Measurements from ENCODE around the gene UBR4.

UBR4 gene

DNA sequence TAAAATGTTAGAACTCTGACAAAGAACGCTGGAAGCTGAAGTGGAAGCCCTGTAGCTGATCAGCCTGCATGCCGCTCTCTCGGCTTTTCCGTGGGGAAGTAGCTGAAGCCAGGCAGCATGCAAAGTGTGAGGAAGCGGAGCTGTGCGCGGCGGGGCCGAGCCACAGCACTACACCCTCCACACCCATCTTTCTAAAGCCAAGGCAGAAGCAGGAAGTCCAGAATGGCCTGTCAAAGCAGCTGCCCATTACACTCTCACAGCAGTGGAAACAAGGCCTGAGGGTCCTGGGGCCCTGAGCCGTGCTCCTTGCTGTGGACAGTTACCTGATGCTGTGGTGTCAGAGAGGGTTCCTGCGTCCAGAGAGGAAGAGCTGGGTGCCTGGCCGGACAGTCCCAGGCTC is 69.6 kb downstream of the UBR4 start:
- Histone ChIP-seq H3K27me3 (ENCODE audit: control insufficient read depth in 1 of 2, insufficient read depth in 2 of 2, low read length in 2 of 2) (no peaks in the 10 kb centered on the region), H3K4me3 (ENCODE audit: low read length in 2 of 2) (no peak overlapping the region), H3K4me1 (ENCODE audit: control insufficient read depth, insufficient read depth, low read length) (no peaks in the 10 kb centered on the region), H3K27ac (ENCODE audit: low read length) (no peak overlapping the region), H3K9ac (ENCODE audit: low read length in 2 of 2) (peak overlapping the region in 1 of 2 donors; percentile 21), H3K9me3 (ENCODE audit: control insufficient read depth in 2 of 2, low read length in 2 of 2) (no peaks in the 10 kb centered on the region), H3K36me3 (ENCODE audit: control insufficient read depth in 2 of 2, insufficient read depth in 2 of 2, low read length in 2 of 2) (peaks cover 75 to 79% of the 10 kb centered on the region in 2 donors)

DNA sequence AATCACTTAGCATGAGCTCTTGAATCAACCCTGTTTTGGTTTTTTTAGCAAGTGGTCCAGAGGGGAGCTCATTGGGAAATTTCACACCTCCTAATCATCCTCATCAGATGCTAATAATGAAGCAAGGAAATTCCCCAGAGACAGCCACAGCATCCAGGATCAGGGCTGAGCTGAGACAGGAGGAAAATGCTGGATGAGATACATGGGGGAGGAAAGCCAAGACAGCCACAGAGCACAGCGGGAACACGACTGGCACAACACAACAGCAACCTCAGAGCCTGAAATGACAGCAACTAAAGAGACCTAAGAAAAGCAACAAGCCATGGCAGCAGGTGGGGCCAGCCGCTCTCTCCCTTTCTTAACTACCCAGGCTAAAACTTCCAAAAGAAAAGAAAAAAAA is 70.4 kb downstream of the UBR4 start:
- H3K9ac ChIP-seq (ENCODE audit: low read length in 2 of 2), result no peak overlapping the region
- H3K4me3 ChIP-seq (ENCODE audit: low read length in 2 of 2), result no peak overlapping the region
- H3K4me1 ChIP-seq (ENCODE audit: control insufficient read depth, insufficient read depth, low read length), result no peaks in the 10 kb centered on the region
- no peak overlapping the region for H3K27ac ChIP-seq (ENCODE audit: low read length)
- no peaks in the 10 kb centered on the region for H3K9me3 ChIP-seq (ENCODE audit: control insufficient read depth in 2 of 2, low read length in 2 of 2)
- H3K27me3 ChIP-seq (ENCODE audit: control insufficient read depth in 1 of 2, insufficient read depth in 2 of 2, low read length in 2 of 2), result no peaks in the 10 kb centered on the region
- H3K36me3 ChIP-seq (ENCODE audit: control insufficient read depth in 2 of 2, insufficient read depth in 2 of 2, low read length in 2 of 2), result peaks cover 71 to 72% of the 10 kb centered on the region in 2 donors

DNA sequence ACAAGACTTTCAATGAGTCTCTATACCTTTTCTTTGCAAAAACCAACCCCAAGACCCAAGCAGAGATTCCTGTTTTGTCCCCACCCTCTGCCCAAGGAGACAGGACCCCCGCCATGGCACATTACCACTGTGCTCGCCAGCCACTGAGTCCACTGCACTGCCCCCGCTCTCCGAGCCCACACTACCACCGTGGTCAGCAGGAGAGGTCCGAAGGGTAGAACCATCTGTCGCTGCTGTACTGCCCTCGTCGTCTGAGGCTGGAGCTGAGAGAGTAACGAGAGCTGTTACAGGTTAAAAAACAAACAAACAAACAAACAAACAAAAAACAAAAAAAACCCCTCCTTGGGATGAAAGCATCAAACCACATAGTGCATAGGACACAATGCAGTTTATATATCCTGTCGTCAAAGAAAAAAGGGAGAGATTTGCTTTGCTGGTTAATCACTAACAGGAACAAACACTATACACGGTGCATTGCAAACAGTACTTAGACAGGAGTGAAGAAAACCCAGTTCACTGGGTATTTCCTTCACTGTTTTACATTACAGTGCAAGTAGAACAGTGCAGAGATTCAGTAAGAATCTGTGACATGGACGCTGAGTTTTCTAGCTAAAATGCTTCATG is 71.0 kb downstream of the UBR4 start:
- H3K4me3 ChIP-seq (ENCODE audit: low read length in 2 of 2), result no peak overlapping the region
- peaks cover 65 to 66% of the 10 kb centered on the region in 2 donors for H3K36me3 ChIP-seq (ENCODE audit: control insufficient read depth in 2 of 2, insufficient read depth in 2 of 2, low read length in 2 of 2)
- H3K27me3 ChIP-seq (ENCODE audit: control insufficient read depth in 1 of 2, insufficient read depth in 2 of 2, low read length in 2 of 2), result no peaks in the 10 kb centered on the region
- no peaks in the 10 kb centered on the region for H3K4me1 ChIP-seq (ENCODE audit: control insufficient read depth, insufficient read depth, low read length)
- no peak overlapping the region for H3K9ac ChIP-seq (ENCODE audit: low read length in 2 of 2)
- H3K9me3 ChIP-seq (ENCODE audit: control insufficient read depth in 2 of 2, low read length in 2 of 2), result no peaks in the 10 kb centered on the region
- H3K27ac ChIP-seq (ENCODE audit: low read length), result no peak overlapping the region

DNA sequence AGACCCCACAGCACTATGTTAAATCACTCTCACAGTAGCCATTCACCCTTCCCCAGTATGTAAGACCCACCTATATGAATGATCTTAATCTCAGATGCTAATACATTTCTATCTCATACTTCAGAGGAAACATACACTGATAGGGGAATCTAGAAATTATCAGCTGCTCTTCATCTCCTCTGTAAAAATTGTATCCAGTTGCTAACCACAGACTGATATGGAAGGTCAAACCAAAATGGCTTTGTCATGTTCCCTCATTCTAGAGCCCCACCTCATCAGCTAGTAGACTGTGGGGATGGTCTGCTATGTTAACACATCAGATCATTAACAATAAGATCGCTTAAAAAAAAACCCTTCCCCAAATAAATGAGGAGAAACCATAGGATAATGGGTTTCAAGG is 71.7 kb downstream of the UBR4 start:
- Histone ChIP-seq H3K9me3 (ENCODE audit: control insufficient read depth in 2 of 2, low read length in 2 of 2) (peaks cover 0 to 2% of the 10 kb centered on the region in 2 donors), H3K36me3 (ENCODE audit: control insufficient read depth in 2 of 2, insufficient read depth in 2 of 2, low read length in 2 of 2) (peaks cover 58 to 62% of the 10 kb centered on the region in 2 donors), H3K4me1 (ENCODE audit: control insufficient read depth, insufficient read depth, low read length) (no peaks in the 10 kb centered on the region), H3K27me3 (ENCODE audit: control insufficient read depth in 1 of 2, insufficient read depth in 2 of 2, low read length in 2 of 2) (no peaks in the 10 kb centered on the region), H3K27ac (ENCODE audit: low read length) (no peak overlapping the region), H3K9ac (ENCODE audit: low read length in 2 of 2) (no peak overlapping the region), H3K4me3 (ENCODE audit: low read length in 2 of 2) (no peak overlapping the region)

DNA sequence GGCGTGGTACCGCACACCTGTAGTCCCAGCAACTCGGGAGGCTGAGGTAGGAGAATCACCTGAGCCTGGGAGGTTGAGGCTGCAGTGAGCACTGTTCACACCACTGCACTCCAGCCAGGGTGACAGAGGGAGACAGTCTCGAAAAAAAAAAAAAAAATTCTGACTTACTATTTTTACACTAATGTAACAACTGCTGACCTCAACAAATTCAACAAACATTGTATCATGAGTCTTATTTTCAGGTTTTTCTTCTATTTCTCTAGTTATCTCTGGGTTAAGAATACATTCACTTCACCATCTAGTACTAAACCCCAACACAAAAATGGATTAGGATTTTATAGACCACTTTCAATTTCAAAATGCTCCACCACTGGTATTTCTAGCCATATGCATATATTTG is 72.9 kb downstream of the UBR4 start:
- Histone ChIP-seq H3K4me1 (ENCODE audit: control insufficient read depth, insufficient read depth, low read length) (no peaks in the 10 kb centered on the region), H3K9me3 (ENCODE audit: control insufficient read depth in 2 of 2, low read length in 2 of 2) (peaks cover 0 to 2% of the 10 kb centered on the region in 2 donors), H3K36me3 (ENCODE audit: control insufficient read depth in 2 of 2, insufficient read depth in 2 of 2, low read length in 2 of 2) (peaks cover 56 to 60% of the 10 kb centered on the region in 2 donors), H3K4me3 (ENCODE audit: low read length in 2 of 2) (no peak overlapping the region), H3K9ac (ENCODE audit: low read length in 2 of 2) (no peak overlapping the region), H3K27ac (ENCODE audit: low read length) (no peak overlapping the region), H3K27me3 (ENCODE audit: control insufficient read depth in 1 of 2, insufficient read depth in 2 of 2, low read length in 2 of 2) (no peaks in the 10 kb centered on the region)

DNA sequence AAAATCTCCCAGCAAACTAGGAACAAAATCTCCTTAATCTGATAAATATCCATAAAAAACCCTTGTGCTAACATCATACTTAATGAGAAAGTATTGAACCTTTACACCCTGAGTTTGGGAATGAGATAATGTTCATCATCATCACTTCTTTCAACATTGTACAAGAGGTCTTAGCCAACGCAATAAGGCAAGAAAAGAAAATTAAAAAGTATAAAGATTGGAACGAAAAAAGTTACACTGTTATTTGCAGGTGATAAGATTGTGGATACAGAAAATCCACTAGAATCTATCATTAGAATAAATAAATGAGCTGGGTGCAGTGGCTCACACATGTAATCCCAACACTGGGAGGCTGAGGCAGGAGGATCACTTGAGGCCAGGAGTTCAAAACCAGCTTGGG is 76.7 kb downstream of the UBR4 start:
- Histone ChIP-seq H3K36me3 (ENCODE audit: control insufficient read depth in 2 of 2, insufficient read depth in 2 of 2, low read length in 2 of 2) (peaks cover 35 to 54% of the 10 kb centered on the region in 2 donors), H3K9ac (ENCODE audit: low read length in 2 of 2) (no peak overlapping the region), H3K4me1 (ENCODE audit: control insufficient read depth, insufficient read depth, low read length) (no peaks in the 10 kb centered on the region), H3K9me3 (ENCODE audit: control insufficient read depth in 2 of 2, low read length in 2 of 2) (peaks cover 0 to 2% of the 10 kb centered on the region in 2 donors), H3K27ac (ENCODE audit: low read length) (no peak overlapping the region), H3K27me3 (ENCODE audit: control insufficient read depth in 1 of 2, insufficient read depth in 2 of 2, low read length in 2 of 2) (no peaks in the 10 kb centered on the region), H3K4me3 (ENCODE audit: low read length in 2 of 2) (no peak overlapping the region)

DNA sequence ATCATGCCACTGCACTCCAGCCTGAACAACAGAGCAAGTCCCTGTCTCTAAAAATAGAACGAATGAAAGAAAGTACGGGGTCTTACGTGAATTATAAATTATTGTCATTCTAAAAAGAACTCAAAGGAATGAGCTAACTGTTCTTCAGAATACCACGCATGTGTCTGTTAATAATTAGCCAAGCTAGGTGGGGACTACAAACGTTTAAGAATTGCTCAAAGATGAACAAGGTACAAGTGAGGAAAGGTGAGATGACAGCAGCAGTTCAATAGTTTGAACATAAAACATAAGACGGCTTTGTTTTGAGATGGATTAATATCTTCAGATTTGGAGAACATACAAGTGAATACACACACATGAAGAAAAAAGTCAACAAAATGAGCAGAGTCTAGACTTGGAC is 79.6 kb downstream of the UBR4 start:
- Histone ChIP-seq H3K9ac (ENCODE audit: low read length in 2 of 2) (no peak overlapping the region), H3K4me1 (ENCODE audit: control insufficient read depth, insufficient read depth, low read length) (no peaks in the 10 kb centered on the region), H3K27ac (ENCODE audit: low read length) (no peak overlapping the region), H3K27me3 (ENCODE audit: control insufficient read depth in 1 of 2, insufficient read depth in 2 of 2, low read length in 2 of 2) (no peaks in the 10 kb centered on the region), H3K36me3 (ENCODE audit: control insufficient read depth in 2 of 2, insufficient read depth in 2 of 2, low read length in 2 of 2) (peaks cover 45 to 68% of the 10 kb centered on the region in 2 donors), H3K9me3 (ENCODE audit: control insufficient read depth in 2 of 2, low read length in 2 of 2) (peaks cover 0 to 2% of the 10 kb centered on the region in 2 donors), H3K4me3 (ENCODE audit: low read length in 2 of 2) (no peak overlapping the region)

DNA sequence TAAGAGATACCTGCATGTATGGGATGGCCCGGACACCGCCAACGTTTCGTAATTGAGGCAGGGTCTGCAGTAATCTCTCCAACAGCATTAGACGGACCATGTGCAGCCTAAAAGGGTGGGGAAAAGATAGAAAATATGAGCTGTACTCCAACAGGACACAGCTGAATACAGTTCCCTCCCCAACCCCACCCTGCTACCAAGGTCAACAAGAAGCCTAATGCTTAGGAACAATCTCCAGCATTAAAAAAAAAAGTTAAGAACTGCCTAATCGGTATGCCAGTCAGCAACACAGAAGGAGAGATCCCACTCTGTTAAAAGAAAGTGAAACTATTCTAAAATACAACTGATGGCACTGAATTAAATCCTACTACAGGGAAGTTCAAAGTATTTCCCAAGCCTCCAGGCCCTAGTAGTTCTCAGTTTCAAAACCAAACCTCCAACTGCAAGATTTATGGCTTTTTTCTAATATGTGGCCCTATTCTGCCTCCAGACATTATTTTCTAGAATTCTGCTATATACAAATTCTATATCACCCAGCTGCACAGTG is 81.0 kb downstream of the UBR4 start:
- no peak overlapping the region for H3K27ac ChIP-seq (ENCODE audit: low read length)
- H3K27me3 ChIP-seq (ENCODE audit: control insufficient read depth in 1 of 2, insufficient read depth in 2 of 2, low read length in 2 of 2), result no peaks in the 10 kb centered on the region
- H3K9ac ChIP-seq (ENCODE audit: low read length in 2 of 2), result no peak overlapping the region
- H3K9me3 ChIP-seq (ENCODE audit: control insufficient read depth in 2 of 2, low read length in 2 of 2), result peaks cover 0 to 2% of the 10 kb centered on the region in 2 donors
- H3K4me3 ChIP-seq (ENCODE audit: low read length in 2 of 2), result no peak overlapping the region
- H3K4me1 ChIP-seq (ENCODE audit: control insufficient read depth, insufficient read depth, low read length), result no peaks in the 10 kb centered on the region
- peaks cover 58 to 74% of the 10 kb centered on the region in 2 donors for H3K36me3 ChIP-seq (ENCODE audit: control insufficient read depth in 2 of 2, insufficient read depth in 2 of 2, low read length in 2 of 2)

DNA sequence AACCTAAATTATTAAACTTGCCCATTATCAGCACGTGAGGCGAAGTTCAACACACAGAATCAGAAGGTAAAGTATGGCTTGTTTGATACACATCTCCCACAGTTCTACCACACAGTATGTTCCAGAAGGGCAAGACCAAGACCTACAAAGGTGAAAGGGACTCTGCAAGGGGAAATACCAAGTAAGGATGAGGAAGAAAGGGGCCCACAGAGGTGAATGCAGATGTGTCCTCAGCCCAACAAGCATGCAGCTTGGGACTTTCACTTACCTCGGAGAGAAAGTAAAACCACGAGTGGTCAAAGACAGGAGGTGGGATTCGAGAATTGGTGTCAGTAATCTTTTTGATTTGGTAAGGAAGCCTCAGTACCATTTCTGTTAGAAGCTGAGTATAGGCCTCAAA is 85.8 kb downstream of the UBR4 start:
- Histone ChIP-seq H3K4me1 (ENCODE audit: control insufficient read depth, insufficient read depth, low read length) (no peaks in the 10 kb centered on the region), H3K4me3 (ENCODE audit: low read length in 2 of 2) (no peak overlapping the region), H3K9ac (ENCODE audit: low read length in 2 of 2) (no peak overlapping the region), H3K27ac (ENCODE audit: low read length) (no peak overlapping the region), H3K27me3 (ENCODE audit: control insufficient read depth in 1 of 2, insufficient read depth in 2 of 2, low read length in 2 of 2) (no peaks in the 10 kb centered on the region), H3K9me3 (ENCODE audit: control insufficient read depth in 2 of 2, low read length in 2 of 2) (no peaks in the 10 kb centered on the region), H3K36me3 (ENCODE audit: control insufficient read depth in 2 of 2, insufficient read depth in 2 of 2, low read length in 2 of 2) (peaks cover 93 to 96% of the 10 kb centered on the region in 2 donors)

DNA sequence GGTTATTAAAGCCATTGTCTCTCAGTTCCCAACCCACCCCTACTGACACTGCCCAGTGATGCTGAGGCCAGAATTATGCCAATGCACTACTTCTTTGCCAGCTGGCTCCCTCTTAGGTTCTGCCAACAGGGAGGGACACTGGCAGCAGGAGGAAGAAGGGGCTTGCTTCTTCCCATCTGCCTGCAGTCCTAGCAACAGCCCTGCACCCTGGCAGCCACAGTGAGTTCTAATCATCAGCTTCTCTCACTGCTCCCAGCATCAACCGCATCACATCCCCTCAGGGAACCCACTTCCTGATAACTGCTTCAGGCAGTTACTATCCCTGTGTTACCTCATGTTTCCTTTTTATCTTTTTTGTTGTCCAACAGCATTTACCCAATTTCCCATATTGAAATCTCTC is 86.2 kb downstream of the UBR4 start:
- Histone ChIP-seq H3K9ac (ENCODE audit: low read length in 2 of 2) (no peak overlapping the region), H3K27ac (ENCODE audit: low read length) (no peak overlapping the region), H3K4me3 (ENCODE audit: low read length in 2 of 2) (no peak overlapping the region), H3K4me1 (ENCODE audit: control insufficient read depth, insufficient read depth, low read length) (no peaks in the 10 kb centered on the region), H3K9me3 (ENCODE audit: control insufficient read depth in 2 of 2, low read length in 2 of 2) (no peaks in the 10 kb centered on the region), H3K36me3 (ENCODE audit: control insufficient read depth in 2 of 2, insufficient read depth in 2 of 2, low read length in 2 of 2) (peaks cover 93 to 99% of the 10 kb centered on the region in 2 donors), H3K27me3 (ENCODE audit: control insufficient read depth in 1 of 2, insufficient read depth in 2 of 2, low read length in 2 of 2) (no peaks in the 10 kb centered on the region)

DNA sequence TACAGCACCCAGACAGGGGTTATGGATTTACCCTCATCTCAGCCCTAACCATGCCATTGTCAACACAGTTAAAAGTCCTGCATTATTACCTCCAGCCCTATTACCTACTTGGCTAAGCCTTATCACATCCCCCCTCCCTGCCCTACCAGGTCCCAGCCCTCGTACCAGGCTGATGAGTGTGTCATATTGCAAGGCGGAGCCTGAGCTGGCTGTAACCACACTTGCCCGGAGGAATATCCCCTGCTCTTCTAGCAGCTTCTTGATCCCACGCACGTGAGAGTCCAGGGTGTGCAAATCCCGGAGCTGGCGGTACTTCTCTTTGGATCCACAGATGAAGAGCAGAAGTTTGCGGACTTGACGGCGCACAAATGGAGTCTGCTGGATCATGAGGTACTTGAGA is 87.4 kb downstream of the UBR4 start:
- peaks cover 90 to 96% of the 10 kb centered on the region in 2 donors for H3K36me3 ChIP-seq (ENCODE audit: control insufficient read depth in 2 of 2, insufficient read depth in 2 of 2, low read length in 2 of 2)
- H3K27me3 ChIP-seq (ENCODE audit: control insufficient read depth in 1 of 2, insufficient read depth in 2 of 2, low read length in 2 of 2), result no peaks in the 10 kb centered on the region

More for the DNA sequence above, 87.4 kb downstream of the UBR4 start:
- Histone ChIP-seq H3K9ac (ENCODE audit: low read length in 2 of 2) (no peak overlapping the region), H3K9me3 (ENCODE audit: control insufficient read depth in 2 of 2, low read length in 2 of 2) (no peaks in the 10 kb centered on the region), H3K4me1 (ENCODE audit: control insufficient read depth, insufficient read depth, low read length) (no peaks in the 10 kb centered on the region), H3K4me3 (ENCODE audit: low read length in 2 of 2) (no peak overlapping the region), H3K27ac (ENCODE audit: low read length) (no peak overlapping the region)
